Measurements from ENCODE around the gene SCN8A.
A peak's percentile ranks its signal among the peaks of the same experiment; 100 is the strongest.

SCN8A gene

GRCh38 chr12:51705450-51705849, 114.4 kb downstream of the SCN8A start:
- TF ChIP-seq, protein P1, sequence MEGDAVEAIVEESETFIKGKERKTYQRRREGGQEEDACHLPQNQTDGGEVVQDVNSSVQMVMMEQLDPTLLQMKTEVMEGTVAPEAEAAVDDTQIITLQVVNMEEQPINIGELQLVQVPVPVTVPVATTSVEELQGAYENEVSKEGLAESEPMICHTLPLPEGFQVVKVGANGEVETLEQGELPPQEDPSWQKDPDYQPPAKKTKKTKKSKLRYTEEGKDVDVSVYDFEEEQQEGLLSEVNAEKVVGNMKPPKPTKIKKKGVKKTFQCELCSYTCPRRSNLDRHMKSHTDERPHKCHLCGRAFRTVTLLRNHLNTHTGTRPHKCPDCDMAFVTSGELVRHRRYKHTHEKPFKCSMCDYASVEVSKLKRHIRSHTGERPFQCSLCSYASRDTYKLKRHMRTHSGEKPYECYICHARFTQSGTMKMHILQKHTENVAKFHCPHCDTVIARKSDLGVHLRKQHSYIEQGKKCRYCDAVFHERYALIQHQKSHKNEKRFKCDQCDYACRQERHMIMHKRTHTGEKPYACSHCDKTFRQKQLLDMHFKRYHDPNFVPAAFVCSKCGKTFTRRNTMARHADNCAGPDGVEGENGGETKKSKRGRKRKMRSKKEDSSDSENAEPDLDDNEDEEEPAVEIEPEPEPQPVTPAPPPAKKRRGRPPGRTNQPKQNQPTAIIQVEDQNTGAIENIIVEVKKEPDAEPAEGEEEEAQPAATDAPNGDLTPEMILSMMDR (conservative IDR thresholded peaks at IDR 0.05; ENCODE audit: low read depth, low read length) = no peak
- H3K4me3 ChIP-seq (ENCODE audit: low read length) = no peak overlapping the region
- DNase-seq (ENCODE audit: low read depth) = no peak

GRCh38 chr12:51706206-51706605, 115.2 kb downstream of the SCN8A start:
- H3K4me3 ChIP-seq (ENCODE audit: low read length) = no peak overlapping the region
- no peak for DNase-seq (ENCODE audit: low read depth)
- TF ChIP-seq, protein P1 (conservative IDR thresholded peaks at IDR 0.05; ENCODE audit: low read depth, low read length) = no peak

DNA sequence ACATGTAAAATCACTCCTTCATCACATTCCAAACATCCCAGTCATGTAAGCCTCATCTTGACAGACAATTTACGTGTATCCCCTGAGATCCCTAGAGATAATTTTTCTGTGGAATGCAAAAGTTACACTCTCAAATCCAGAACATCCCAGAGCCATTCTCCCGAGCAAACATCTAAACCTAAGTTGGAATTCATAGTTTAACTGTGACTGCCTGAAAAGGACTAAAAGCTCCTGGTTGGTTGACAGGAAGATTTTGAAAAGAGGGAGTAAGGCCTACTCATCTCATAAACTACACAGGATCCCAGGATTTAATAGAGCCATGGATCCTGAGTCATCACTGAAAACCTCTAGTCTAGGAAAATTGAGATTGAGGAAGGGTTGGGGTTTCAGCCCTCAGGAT, 123.6 kb downstream of the SCN8A start:
- DNase-seq (ENCODE audit: low read depth) = no peak
- no peak overlapping the region for H3K4me3 ChIP-seq (ENCODE audit: low read length)
- TF ChIP-seq, protein P1 (conservative IDR thresholded peaks at IDR 0.05; ENCODE audit: low read depth, low read length) = no peak

DNA sequence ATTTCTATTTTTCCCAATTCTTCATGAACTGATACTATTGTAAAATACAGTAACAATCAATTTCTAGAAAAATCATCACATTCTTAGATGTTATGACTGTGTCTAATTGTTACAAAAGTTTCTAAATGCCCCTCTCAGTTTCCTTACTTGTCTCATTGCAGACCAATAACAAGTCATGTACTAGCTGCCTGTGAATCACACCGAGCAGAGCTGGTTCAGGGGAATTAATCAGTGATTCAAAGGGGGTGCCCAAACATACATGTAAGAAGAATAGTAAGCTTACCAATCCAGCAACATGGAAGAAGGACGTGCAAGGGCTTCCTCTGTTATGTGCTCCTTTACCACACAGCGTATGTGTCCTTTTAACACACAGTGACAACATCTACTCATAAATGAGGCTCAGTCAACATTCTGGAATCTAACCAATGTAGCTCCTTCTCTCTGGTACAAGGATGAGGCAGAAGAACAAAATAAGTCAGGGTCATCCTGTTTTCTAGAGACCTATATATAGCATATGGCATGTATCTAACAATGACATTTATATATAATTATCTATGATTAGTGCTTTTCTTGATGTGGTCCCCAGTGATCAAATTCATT, 126.4 kb downstream of the SCN8A start:
- TF ChIP-seq, protein P1 (conservative IDR thresholded peaks at IDR 0.05; ENCODE audit: low read depth, low read length) = no peak
- H3K4me3 ChIP-seq (ENCODE audit: low read length) = no peak overlapping the region
- DNase-seq (ENCODE audit: low read depth) = no peak

- H3K4me3 ChIP-seq (ENCODE audit: low read length) = peak overlapping the region; percentile 43
- no peak for DNase-seq (ENCODE audit: low read depth)
- TF ChIP-seq, protein P1 (conservative IDR thresholded peaks at IDR 0.05; ENCODE audit: low read depth, low read length) = peak; percentile 33
Observed at GRCh38 chr12:51721282-51721940, 130.4 kb downstream of the SCN8A start.

DNA sequence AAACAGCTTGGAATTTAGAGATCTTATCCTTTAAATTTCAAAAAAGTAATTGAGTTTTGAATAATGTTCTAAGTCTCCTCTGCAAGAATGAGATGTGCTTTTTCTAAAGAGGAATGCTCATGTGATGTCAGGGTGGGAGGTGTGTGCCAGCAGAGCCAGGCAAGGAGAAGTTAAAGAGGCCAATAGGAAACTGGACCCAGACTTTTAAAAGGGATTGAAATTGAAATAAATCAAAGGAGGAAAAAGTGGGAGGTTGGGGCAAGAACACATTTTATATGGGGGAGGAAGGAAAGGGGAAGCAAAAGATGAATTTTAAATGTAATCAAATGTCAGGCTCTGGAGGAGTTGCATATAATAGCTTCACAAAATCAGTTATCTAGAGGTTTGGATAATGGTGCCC, 131.4 kb downstream of the SCN8A start:
- no peak overlapping the region for H3K4me3 ChIP-seq (ENCODE audit: low read length)
- TF ChIP-seq, protein P1 (conservative IDR thresholded peaks at IDR 0.05; ENCODE audit: low read depth, low read length) = no peak
- DNase-seq (ENCODE audit: low read depth) = no peak

- H3K4me3 ChIP-seq (ENCODE audit: low read length) = no peak overlapping the region
- TF ChIP-seq, protein P1 (conservative IDR thresholded peaks at IDR 0.05; ENCODE audit: low read depth, low read length) = no peak
- DNase-seq (ENCODE audit: low read depth) = no peak
Observed at GRCh38 chr12:51726161-51726560, 135.1 kb downstream of the SCN8A start.

Data from retinal pigment epithelial cell (primary cell).